ENCODE measurements around the gene BRD1. TPM values are rescaled to one million over a fixed set of nuclear protein-coding genes. Genes with fewer than 3 reads are reported as not detected.

The BRD1 gene
- total RNA-seq, 1 donor from 2014 or later: 40.3 TPM

GRCh38 chr22:49866134-49866533 is 38.5 kb upstream of the BRD1 start:
- no peak overlapping the region for H3K27ac Mint-ChIP-seq (ENCODE audit: unreplicated experiment)
- H3K27me3 Mint-ChIP-seq (ENCODE audit: unreplicated experiment): peaks cover 1% of the 10 kb centered on the region
- H3K9me3 Mint-ChIP-seq (ENCODE audit: unreplicated experiment): peaks cover 8% of the 10 kb centered on the region
- no peak for TF ChIP-seq CTCF (IDR thresholded peaks at IDR 0.05; ENCODE audit: unreplicated experiment)
- peak overlapping the region; percentile 39 for H3K4me3 Mint-ChIP-seq (ENCODE audit: unreplicated experiment)
- H3K36me3 Mint-ChIP-seq (ENCODE audit: low read depth, unreplicated experiment): peaks cover 39% of the 10 kb centered on the region
- DNase-seq (ENCODE audit: low spot score): no peak
- no peaks in the 10 kb centered on the region for H3K4me1 Mint-ChIP-seq (ENCODE audit: unreplicated experiment)

GRCh38 chr22:49865156-49865555 is 37.5 kb upstream of the BRD1 start:
- no peaks in the 10 kb centered on the region for H3K4me1 Mint-ChIP-seq (ENCODE audit: unreplicated experiment)
- no peak for TF ChIP-seq CTCF (IDR thresholded peaks at IDR 0.05; ENCODE audit: unreplicated experiment)
- DNase-seq (ENCODE audit: low spot score): no peak
- no peak overlapping the region for H3K4me3 Mint-ChIP-seq (ENCODE audit: unreplicated experiment)
- peaks cover 1% of the 10 kb centered on the region for H3K27me3 Mint-ChIP-seq (ENCODE audit: unreplicated experiment)
- no peak overlapping the region for H3K27ac Mint-ChIP-seq (ENCODE audit: unreplicated experiment)
- peaks cover 8% of the 10 kb centered on the region for H3K9me3 Mint-ChIP-seq (ENCODE audit: unreplicated experiment)
- H3K36me3 Mint-ChIP-seq (ENCODE audit: low read depth, unreplicated experiment): peaks cover 37% of the 10 kb centered on the region

GRCh38 chr22:49863931-49864330 is 36.3 kb upstream of the BRD1 start:
- no peak for TF ChIP-seq CTCF (IDR thresholded peaks at IDR 0.05; ENCODE audit: unreplicated experiment)
- H3K4me3 Mint-ChIP-seq (ENCODE audit: unreplicated experiment): no peak overlapping the region

GRCh38 chr22:49862496-49862776 is 34.8 kb upstream of the BRD1 start:
- no peak for DNase-seq (ENCODE audit: low spot score)
- no peaks in the 10 kb centered on the region for H3K27me3 Mint-ChIP-seq (ENCODE audit: unreplicated experiment)
- peaks cover 28% of the 10 kb centered on the region for H3K36me3 Mint-ChIP-seq (ENCODE audit: low read depth, unreplicated experiment)
- H3K4me1 Mint-ChIP-seq (ENCODE audit: unreplicated experiment): peaks cover 3% of the 10 kb centered on the region
- TF ChIP-seq CTCF (IDR thresholded peaks at IDR 0.05; ENCODE audit: unreplicated experiment): no peak
- no peak overlapping the region for H3K4me3 Mint-ChIP-seq (ENCODE audit: unreplicated experiment)
- no peak overlapping the region for H3K27ac Mint-ChIP-seq (ENCODE audit: unreplicated experiment)
- H3K9me3 Mint-ChIP-seq (ENCODE audit: unreplicated experiment): peaks cover 8% of the 10 kb centered on the region

More at GRCh38 chr22:49863931-49864330, 36.3 kb upstream of the BRD1 start:
- Mint-ChIP-seq H3K27me3 (ENCODE audit: unreplicated experiment) (no peaks in the 10 kb centered on the region), H3K4me1 (ENCODE audit: unreplicated experiment) (peaks cover 2% of the 10 kb centered on the region), H3K9me3 (ENCODE audit: unreplicated experiment) (peaks cover 8% of the 10 kb centered on the region), H3K27ac (ENCODE audit: unreplicated experiment) (no peak overlapping the region), H3K36me3 (ENCODE audit: low read depth, unreplicated experiment) (peaks cover 28% of the 10 kb centered on the region)
- DNase-seq (ENCODE audit: low spot score): no peak

- TF ChIP-seq CTCF (IDR thresholded peaks at IDR 0.05; ENCODE audit: unreplicated experiment): no peak
- Mint-ChIP-seq H3K27me3 (ENCODE audit: unreplicated experiment) (no peaks in the 10 kb centered on the region), H3K9me3 (ENCODE audit: unreplicated experiment) (peaks cover 8% of the 10 kb centered on the region), H3K4me1 (ENCODE audit: unreplicated experiment) (peaks cover 3% of the 10 kb centered on the region), H3K27ac (ENCODE audit: unreplicated experiment) (no peak overlapping the region), H3K4me3 (ENCODE audit: unreplicated experiment) (no peak overlapping the region), H3K36me3 (ENCODE audit: low read depth, unreplicated experiment) (peaks cover 22% of the 10 kb centered on the region)
- DNase-seq (ENCODE audit: low spot score): no peak
Measured at GRCh38 chr22:49861642-49862495, 34.2 kb upstream of the BRD1 start.

Data from endothelial cell (in vitro differentiated cells).